Neural progenitor cell (in vitro differentiated cells): ENCODE measurements around the gene HS2ST1. TPM values are rescaled to one million over a fixed set of nuclear protein-coding genes. Genes with fewer than 3 reads are reported as not detected.

Experiments
- DNase-seq: peaks from one replicate; pipeline ENCODE4 v3.0.0-alpha.2; 2016; ENCODE audit warnings: low spot score
- H2AFZ ChIP-seq: fragments of 200-600 bp; sonication (generic); replicated peaks from 2 replicates; pipeline ENCODE4 v1.6.1; 2016; ENCODE audit warnings: antibody characterized with exemption
- H3F3A ChIP-seq: fragments of 200-600 bp; sonication (generic); 2 replicates; pipeline ENCODE4 v1.6.1; 2016; ENCODE audit warnings: antibody characterized with exemption, low read depth
- H3K27ac ChIP-seq: fragments of 200-600 bp; sonication (generic); 2 replicates; pipeline ENCODE4 v1.5.1; 2016; ENCODE audit warnings: mild to moderate bottlenecking
- H3K27me3 ChIP-seq: fragments of 200-600 bp; sonication (generic); 2 replicates; pipeline ENCODE4 v1.6.1; 2016; ENCODE audit warnings: mild to moderate bottlenecking, moderate library complexity
- H3K36me3 ChIP-seq: fragments of 200-600 bp; sonication (generic); 2 replicates; pipeline ENCODE4 v1.5.1; 2016
- H3K4me1 ChIP-seq: fragments of 200-600 bp; sonication (generic); 2 replicates; pipeline ENCODE4 v1.6.1; 2016; ENCODE audit warnings: mixed run types
- H3K4me2 ChIP-seq: fragments of 200-600 bp; sonication (generic); 2 replicates; pipeline ENCODE4 v1.6.1; 2016
- H3K4me3 ChIP-seq: fragments of 200-600 bp; sonication (generic); 2 replicates; pipeline ENCODE4 v1.5.1; 2016
- H3K79me2 ChIP-seq: fragments of 200-600 bp; sonication (generic); 2 replicates; pipeline ENCODE4 v1.6.1; 2016; ENCODE audit warnings: low read depth
- H3K9ac ChIP-seq: fragments of 200-600 bp; sonication (generic); 2 replicates; pipeline ENCODE4 v1.6.1; 2016
- H3K9me3 ChIP-seq: fragments of 200-600 bp; sonication (generic); 2 replicates; pipeline ENCODE4 v1.5.1; 2016; ENCODE audit warnings: low read depth
- H4K20me1 ChIP-seq: fragments of 200-600 bp; sonication (generic); 2 replicates; pipeline ENCODE4 v1.6.1; 2016; ENCODE audit warnings: low read depth
- H3K27ac Mint-ChIP-seq: 3 replicates; pipeline ENCODE4 v1.8.0; 2021; ENCODE audit warnings: mixed read lengths
- H3K27me3 Mint-ChIP-seq: 2 replicates; pipeline ENCODE4 v1.8.0; 2022; ENCODE audit warnings: low read depth, mild to moderate bottlenecking, inconsistent platforms, moderate library complexity, mixed read lengths; ENCODE audit not compliant: insufficient read depth
- H3K36me3 Mint-ChIP-seq: 3 replicates; pipeline ENCODE4 v1.8.0; 2021; ENCODE audit warnings: mixed read lengths
- H3K4me1 Mint-ChIP-seq: 3 replicates; pipeline ENCODE4 v1.8.0; 2021; ENCODE audit warnings: mixed read lengths
- H3K4me3 Mint-ChIP-seq: 3 replicates; pipeline ENCODE4 v1.8.0; 2021; ENCODE audit warnings: mild to moderate bottlenecking, moderate library complexity, mixed read lengths
- H3K9me3 Mint-ChIP-seq: 3 replicates; pipeline ENCODE4 v1.8.0; 2020; ENCODE audit warnings: mixed read lengths
- CTCF ChIP-seq: fragments of 200-600 bp; sonication (generic); IDR thresholded peaks from 2 replicates; pipeline ENCODE4 v1.5.1; 2017; ENCODE audit warnings: antibody characterized with exemption, mild to moderate bottlenecking
- EZH2 ChIP-seq: fragments of 200-600 bp; sonication (generic); IDR thresholded peaks from 2 replicates; pipeline ENCODE4 v1.6.1; 2017; ENCODE audit warnings: antibody characterized with exemption, mild to moderate bottlenecking, moderate library complexity
- EZH2phosphoT487 ChIP-seq: fragments of 200-600 bp; sonication (generic); IDR thresholded peaks from 2 replicates; pipeline ENCODE4 v1.6.1; 2017; ENCODE audit warnings: antibody characterized with exemption
- total RNA-seq: library from RNA; depleted of rRNA; stranded (reverse); fragments of >200 nt; gene quantifications from 2 replicates; pipeline ENCODE4 v1.2.3, GENCODE V29; 2015; ENCODE audit warnings: low replicate concordance

Gene HS2ST1
- total RNA-seq, 1 donor from 2014 or later, result 33.2 TPM

- peaks cover 4% of the 10 kb centered on the region for H4K20me1 ChIP-seq
- H3K4me1 Mint-ChIP-seq, result no peaks in the 10 kb centered on the region
- TF ChIP-seq CTCF, result no peak
- no peak for TF ChIP-seq EZH2
- TF ChIP-seq EZH2phosphoT487, result no peak
- no peaks in the 10 kb centered on the region for H3K4me1 ChIP-seq
- peaks cover 38% of the 10 kb centered on the region for H3K36me3 Mint-ChIP-seq
- H2AFZ ChIP-seq, result no peak overlapping the region
- H3K4me3 ChIP-seq, result no peak overlapping the region
- H3K27me3 ChIP-seq, result no peaks in the 10 kb centered on the region
- no peak overlapping the region for H3K27ac Mint-ChIP-seq
- no peak overlapping the region for H3K4me2 ChIP-seq
- H3K9me3 Mint-ChIP-seq, result peaks cover 45% of the 10 kb centered on the region
- peaks cover 6% of the 10 kb centered on the region for H3K36me3 ChIP-seq
- no peaks in the 10 kb centered on the region for H3F3A ChIP-seq
- DNase-seq, result no peak
- no peak overlapping the region for H3K9ac ChIP-seq
- no peak overlapping the region for H3K27ac ChIP-seq
- peaks cover 80% of the 10 kb centered on the region for H3K79me2 ChIP-seq
- no peaks in the 10 kb centered on the region for H3K9me3 ChIP-seq
- no peak overlapping the region for H3K4me3 Mint-ChIP-seq
- H3K27me3 Mint-ChIP-seq, result no peaks in the 10 kb centered on the region
Observed at GRCh38 chr1:86965827-86966182, 51.4 kb downstream of the HS2ST1 start.

GRCh38 chr1:86970938-86971337, 56.5 kb downstream of the HS2ST1 start:
- no peak overlapping the region for H3K4me3 Mint-ChIP-seq
- peaks cover 2% of the 10 kb centered on the region for H3K27me3 Mint-ChIP-seq
- Histone ChIP-seq H3K4me2 (no peak overlapping the region), H2AFZ (no peak overlapping the region), H3K4me3 (no peak overlapping the region), H3K4me1 (peaks cover 7% of the 10 kb centered on the region), H3K36me3 (no peaks in the 10 kb centered on the region), H3K27ac (no peak overlapping the region), H3K9ac (no peak overlapping the region), H3K79me2 (peaks cover 99% of the 10 kb centered on the region), H3K27me3 (no peaks in the 10 kb centered on the region), H3F3A (no peaks in the 10 kb centered on the region), H3K9me3 (no peaks in the 10 kb centered on the region), H4K20me1 (peaks cover 6% of the 10 kb centered on the region)
- peaks cover 12% of the 10 kb centered on the region for H3K36me3 Mint-ChIP-seq
- peaks cover 16% of the 10 kb centered on the region for H3K9me3 Mint-ChIP-seq
- DNase-seq, result no peak
- TF ChIP-seq CTCF (no peak), EZH2phosphoT487 (no peak), EZH2 (no peak)
- peaks cover 15% of the 10 kb centered on the region for H3K4me1 Mint-ChIP-seq
- H3K27ac Mint-ChIP-seq, result no peak overlapping the region

GRCh38 chr1:86971778-86972177, 57.3 kb downstream of the HS2ST1 start:
- Mint-ChIP-seq H3K9me3 (peaks cover 11% of the 10 kb centered on the region), H3K4me3 (no peak overlapping the region), H3K36me3 (peaks cover 12% of the 10 kb centered on the region), H3K27me3 (peaks cover 2% of the 10 kb centered on the region), H3K4me1 (peaks cover 21% of the 10 kb centered on the region), H3K27ac (no peak overlapping the region)
- Histone ChIP-seq H3K4me3 (no peak overlapping the region), H3K9ac (no peak overlapping the region), H2AFZ (no peak overlapping the region), H3K27ac (no peak overlapping the region), H3K4me2 (no peak overlapping the region), H4K20me1 (peaks cover 11% of the 10 kb centered on the region), H3K27me3 (no peaks in the 10 kb centered on the region), H3K36me3 (no peaks in the 10 kb centered on the region), H3K4me1 (peaks cover 10% of the 10 kb centered on the region), H3F3A (no peaks in the 10 kb centered on the region), H3K79me2 (peaks cover 98% of the 10 kb centered on the region), H3K9me3 (no peaks in the 10 kb centered on the region)
- no peak for DNase-seq
- TF ChIP-seq EZH2 (no peak), EZH2phosphoT487 (no peak), CTCF (no peak)

GRCh38 chr1:86972262-86972661, 57.8 kb downstream of the HS2ST1 start:
- Mint-ChIP-seq H3K36me3 (peaks cover 12% of the 10 kb centered on the region), H3K9me3 (peaks cover 11% of the 10 kb centered on the region), H3K27me3 (peaks cover 2% of the 10 kb centered on the region), H3K4me3 (no peak overlapping the region), H3K27ac (no peak overlapping the region), H3K4me1 (peaks cover 26% of the 10 kb centered on the region)
- peaks cover 10% of the 10 kb centered on the region for H3K4me1 ChIP-seq
- H3K36me3 ChIP-seq, result no peaks in the 10 kb centered on the region
- H4K20me1 ChIP-seq, result peaks cover 11% of the 10 kb centered on the region
- DNase-seq, result no peak
- no peak overlapping the region for H3K9ac ChIP-seq
- TF ChIP-seq CTCF (no peak), EZH2phosphoT487 (no peak), EZH2 (no peak)
- no peaks in the 10 kb centered on the region for H3F3A ChIP-seq
- H3K27ac ChIP-seq, result no peak overlapping the region
- no peak overlapping the region for H3K4me2 ChIP-seq
- H3K27me3 ChIP-seq, result no peaks in the 10 kb centered on the region
- H3K79me2 ChIP-seq, result peaks cover 98% of the 10 kb centered on the region
- no peak overlapping the region for H3K4me3 ChIP-seq
- H3K9me3 ChIP-seq, result no peaks in the 10 kb centered on the region
- H2AFZ ChIP-seq, result no peak overlapping the region
